IPS-NIHi7 (cell line): Measurements from ENCODE around the gene NPM3.

Experiments
- DNase-seq: peaks from one replicate; pipeline ENCODE4 v3.0.0; 2012; ENCODE audit warnings: mixed read lengths; ENCODE audit errors: extremely low spot score

The NPM3 gene

GRCh38 chr10:101782811-101783735, at the start of gene NPM3:
NPM3 (minus strand) TSS chr10:101783446; CDS start chr10:101783390, 56 bp downstream.
- DNase-seq: peak; percentile 94

- no peak for DNase-seq
These were observed 49.1 kb upstream of the NPM3 start for GRCh38 chr10:101832325-101832771.

- no peak for DNase-seq
These were observed 48.0 kb upstream of the NPM3 start for GRCh38 chr10:101831169-101831811.

- peak; percentile 83 for DNase-seq
These were observed 47.3 kb upstream of the NPM3 start for GRCh38 chr10:101830322-101831168.

GRCh38 chr10:101829561-101830315, 46.5 kb upstream of the NPM3 start:
- DNase-seq: peak; percentile 96

- no peak for DNase-seq
These were observed 45.7 kb upstream of the NPM3 start for GRCh38 chr10:101828766-101829551.

GRCh38 chr10:101827919-101828600, 44.8 kb upstream of the NPM3 start:
- no peak for DNase-seq

- no peak for DNase-seq
These were observed 43.7 kb upstream of the NPM3 start for GRCh38 chr10:101826852-101827434.

GRCh38 chr10:101824736-101825135, 41.5 kb upstream of the NPM3 start:
- DNase-seq: no peak

GRCh38 chr10:101818872-101819633, 35.8 kb upstream of the NPM3 start:
- DNase-seq: peak; percentile 30

- DNase-seq: peak; percentile 96
These were observed 35.0 kb upstream of the NPM3 start, which contains the start of gene OGA for GRCh38 chr10:101818119-101818871. OGA (minus strand) TSS chr10:101818444; CDS start chr10:101818022, 422 bp downstream.

GRCh38 chr10:101817337-101818118, 34.3 kb upstream of the NPM3 start:
- peak; percentile 35 for DNase-seq

GRCh38 chr10:101816913-101817336, 33.7 kb upstream of the NPM3 start:
- DNase-seq: no peak

GRCh38 chr10:101816376-101816775, 33.1 kb upstream of the NPM3 start:
- no peak for DNase-seq

GRCh38 chr10:101814466-101815071, 31.3 kb upstream of the NPM3 start:
- no peak for DNase-seq

- DNase-seq: no peak
These were observed 29.4 kb upstream of the NPM3 start for GRCh38 chr10:101812606-101813005.
